ENCODE data around the gene IGFLR1. TPM values are rescaled to one million over a fixed set of nuclear protein-coding genes. Genes with fewer than 3 reads are reported as not detected.

The IGFLR1 gene
- total RNA-seq, 6 experiments from 2014 or later = 16.3 to 58.9 (median 29.3) TPM

DNA sequence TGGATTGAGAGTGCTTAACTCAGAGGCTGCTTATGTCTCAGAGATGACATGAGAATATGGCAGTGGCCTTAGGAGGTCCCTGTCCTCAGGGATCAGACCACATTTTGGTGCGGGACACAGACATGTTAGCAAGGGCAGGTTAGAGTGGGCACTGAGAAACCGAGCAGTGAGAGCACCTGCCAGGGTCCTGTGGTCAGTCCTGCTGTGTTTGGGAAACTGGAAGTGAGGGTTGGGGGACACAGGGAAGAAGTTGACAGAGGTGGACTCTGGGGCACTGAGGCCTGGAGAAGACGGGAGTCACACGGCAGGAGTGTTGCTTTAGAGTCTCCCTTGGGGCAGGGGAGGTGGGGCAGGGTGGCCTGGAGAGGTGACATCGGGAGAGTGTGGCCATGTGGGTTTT lies 7.4 kb downstream of the IGFLR1 start:
- intact Hi-C loops (cut with DNase I) = no loop called here
- H3K4me1 ChIP-seq = peaks cover 0 to 11% (median 0%) of the 10 kb centered on the region in 4 donors
- TF ChIP-seq POLR2A (IDR thresholded peaks at IDR 0.05) (no peak), CTCF (IDR thresholded peaks at IDR 0.05) (no peak)
- 80% methylated on average over 4 of the region's 5 CpGs for WGBS (ENCODE audit: insufficient coverage, low coverage, low lambda C conversion rate, missing lambda C conversion rate)
- no peaks in the 10 kb centered on the region for H3K27me3 ChIP-seq
- no peak for ATAC-seq
- peaks cover 0 to 66% (median 13%) of the 10 kb centered on the region in 4 donors for H3K36me3 ChIP-seq
- H3K9me3 ChIP-seq = no peaks in the 10 kb centered on the region
- no peak overlapping the region for H3K27ac ChIP-seq
- H3K4me3 ChIP-seq = no peak overlapping the region
- DNase-seq = no peak

GRCh38 chr19:35734273-35734672 lies 8.0 kb downstream of the IGFLR1 start:
- intact Hi-C loops (cut with DNase I) = no loop called here
- Histone ChIP-seq H3K4me1 (peaks cover 0 to 5% (median 0%) of the 10 kb centered on the region in 4 donors), H3K4me3 (no peak overlapping the region), H3K9me3 (no peaks in the 10 kb centered on the region), H3K36me3 (peaks cover 0 to 73% (median 17%) of the 10 kb centered on the region in 4 donors), H3K27ac (no peak overlapping the region), H3K27me3 (no peaks in the 10 kb centered on the region)
- DNase-seq = no peak
- no peak for TF ChIP-seq CTCF (IDR thresholded peaks at IDR 0.05)
- TF ChIP-seq POLR2A (IDR thresholded peaks at IDR 0.05) = no peak
- ATAC-seq = no peak
- WGBS (ENCODE audit: insufficient coverage, low coverage, low lambda C conversion rate, missing lambda C conversion rate) = 93% methylated on average over 7 of the region's 8 CpGs

GRCh38 chr19:35733180-35734125 lies 8.8 kb downstream of the IGFLR1 start:
- no peaks in the 10 kb centered on the region for H3K27me3 ChIP-seq
- no peak overlapping the region for H3K4me3 ChIP-seq
- 81% methylated on average over 16 of the region's 35 CpGs for WGBS (ENCODE audit: insufficient coverage, low coverage, low lambda C conversion rate, missing lambda C conversion rate)
- no peaks in the 10 kb centered on the region for H3K4me1 ChIP-seq
- TF ChIP-seq CTCF (IDR thresholded peaks at IDR 0.05) = no peak
- no peak for TF ChIP-seq POLR2A (IDR thresholded peaks at IDR 0.05)
- DNase-seq = no peak
- intact Hi-C loops (cut with DNase I) = no loop called here
- ATAC-seq = no peak
- H3K27ac ChIP-seq = no peak overlapping the region
- H3K36me3 ChIP-seq = peaks cover 0 to 73% (median 21%) of the 10 kb centered on the region in 4 donors
- no peaks in the 10 kb centered on the region for H3K9me3 ChIP-seq

GRCh38 chr19:35732540-35733179 lies 9.6 kb downstream of the IGFLR1 start:
- no peaks in the 10 kb centered on the region for H3K9me3 ChIP-seq
- ATAC-seq = no peak
- DNase-seq = no peak
- WGBS (ENCODE audit: insufficient coverage, low coverage, low lambda C conversion rate, missing lambda C conversion rate) = 70% methylated on average over 2 of the region's 25 CpGs
- peaks cover 5 to 73% (median 25%) of the 10 kb centered on the region in 4 donors for H3K36me3 ChIP-seq
- intact Hi-C loops (cut with DNase I) = no loop called here
- no peak overlapping the region for H3K4me3 ChIP-seq
- no peaks in the 10 kb centered on the region for H3K27me3 ChIP-seq
- no peaks in the 10 kb centered on the region for H3K4me1 ChIP-seq
- no peak for TF ChIP-seq POLR2A (IDR thresholded peaks at IDR 0.05)
- no peak for TF ChIP-seq CTCF (IDR thresholded peaks at IDR 0.05)
- no peak overlapping the region for H3K27ac ChIP-seq
